A673 (cell line): ENCODE results near the gene SLC39A9.

ENCODE experiments used
- EZH2 ChIP-seq: fragments of 200-600 bp; sonication (generic); IDR thresholded peaks from 2 replicates; pipeline ENCODE4 v1.6.1; 2017; ENCODE audit warnings: borderline replicate concordance, low read depth, mild to moderate bottlenecking, mixed read lengths, antibody characterized with exemption, low read length; ENCODE audit not compliant: poor library complexity, severe bottlenecking
- TF ChIP-seq, protein P1 (sequence below): fragments of 300-800, 200-600 bp; sonication (generic); conservative IDR thresholded peaks from 2 replicates; pipeline ENCODE4 v1.5.1; 2017; ENCODE audit warnings: low read depth, mild to moderate bottlenecking, antibody characterized with exemption, low read length, moderate library complexity, mixed read lengths

DNA sequence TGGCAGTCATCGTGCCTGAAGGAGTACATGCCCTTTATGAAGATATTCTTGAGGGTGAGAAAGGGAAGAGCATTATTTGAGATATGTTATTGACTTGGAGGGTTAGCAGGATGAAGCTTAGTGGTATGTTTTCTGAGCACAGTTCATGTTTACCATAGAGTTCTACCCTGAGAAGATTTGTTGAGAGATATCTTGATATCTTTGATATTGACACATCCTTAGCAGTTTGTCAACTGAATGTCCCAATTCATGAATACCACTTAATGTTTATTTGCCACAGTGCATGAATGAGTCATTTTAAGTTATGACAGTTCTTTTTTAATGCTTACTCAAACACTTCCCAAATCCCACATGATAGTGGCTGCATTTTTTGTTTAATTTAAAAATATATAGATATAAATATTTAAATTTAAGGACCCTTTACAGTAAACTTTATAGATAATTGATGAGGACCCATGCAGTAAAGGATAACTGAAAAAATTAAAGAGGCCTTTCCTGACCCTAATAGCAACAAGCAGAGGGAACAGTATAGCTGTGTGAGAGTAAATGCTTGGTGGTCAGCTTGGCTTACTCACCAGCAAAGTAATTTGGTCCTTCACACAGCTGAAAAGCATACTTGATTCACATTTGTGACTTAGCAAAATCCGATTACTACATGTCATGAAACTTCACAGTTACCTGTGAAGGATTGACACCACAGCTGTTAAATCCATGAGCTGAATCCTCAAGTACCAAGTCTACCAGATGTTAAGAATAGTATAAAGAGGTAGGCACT is 25.8 kb downstream of the SLC39A9 start:
- TF ChIP-seq, protein P1, sequence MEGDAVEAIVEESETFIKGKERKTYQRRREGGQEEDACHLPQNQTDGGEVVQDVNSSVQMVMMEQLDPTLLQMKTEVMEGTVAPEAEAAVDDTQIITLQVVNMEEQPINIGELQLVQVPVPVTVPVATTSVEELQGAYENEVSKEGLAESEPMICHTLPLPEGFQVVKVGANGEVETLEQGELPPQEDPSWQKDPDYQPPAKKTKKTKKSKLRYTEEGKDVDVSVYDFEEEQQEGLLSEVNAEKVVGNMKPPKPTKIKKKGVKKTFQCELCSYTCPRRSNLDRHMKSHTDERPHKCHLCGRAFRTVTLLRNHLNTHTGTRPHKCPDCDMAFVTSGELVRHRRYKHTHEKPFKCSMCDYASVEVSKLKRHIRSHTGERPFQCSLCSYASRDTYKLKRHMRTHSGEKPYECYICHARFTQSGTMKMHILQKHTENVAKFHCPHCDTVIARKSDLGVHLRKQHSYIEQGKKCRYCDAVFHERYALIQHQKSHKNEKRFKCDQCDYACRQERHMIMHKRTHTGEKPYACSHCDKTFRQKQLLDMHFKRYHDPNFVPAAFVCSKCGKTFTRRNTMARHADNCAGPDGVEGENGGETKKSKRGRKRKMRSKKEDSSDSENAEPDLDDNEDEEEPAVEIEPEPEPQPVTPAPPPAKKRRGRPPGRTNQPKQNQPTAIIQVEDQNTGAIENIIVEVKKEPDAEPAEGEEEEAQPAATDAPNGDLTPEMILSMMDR: no peak
- TF ChIP-seq EZH2: no peak
